SU-DHL-6 (cell line): ENCODE data around the gene ACVR1C.

Experiments used
- EZH2phosphoT487 ChIP-seq: fragments of 200-600 bp; sonication (generic), shearing (Covaris generic); conservative IDR thresholded peaks from 2 replicates; pipeline ENCODE4 v1.6.1; 2018; ENCODE audit warnings: mild to moderate bottlenecking, antibody characterized with exemption, low read length, moderate library complexity, mixed read lengths
- TF ChIP-seq, protein P1 (sequence below): fragments of 200-600 bp; sonication (generic); IDR thresholded peaks from one replicate; pipeline ENCODE4 v1.5.1; 2017; ENCODE audit warnings: antibody characterized with exemption, mild to moderate bottlenecking, low read length, moderate library complexity; ENCODE audit not compliant: insufficient read depth, poor library complexity, severe bottlenecking

DNA sequence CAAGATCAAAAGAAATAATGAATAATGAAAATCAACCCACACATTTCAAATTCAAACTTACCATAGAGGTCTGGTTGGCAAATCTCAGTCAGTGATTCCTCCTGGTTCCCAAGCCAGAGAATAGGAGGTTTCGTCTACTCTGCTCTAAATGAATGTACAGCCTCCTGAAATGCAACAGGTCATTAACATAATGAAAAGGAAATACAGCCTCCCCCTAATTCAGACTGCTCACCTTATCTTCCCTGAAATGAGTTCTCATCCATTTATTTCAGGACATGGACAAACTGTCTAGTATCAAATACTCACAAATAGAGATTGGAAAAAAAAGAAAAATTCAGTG is 141.4 kb downstream of the ACVR1C start:
- TF ChIP-seq, protein P1, sequence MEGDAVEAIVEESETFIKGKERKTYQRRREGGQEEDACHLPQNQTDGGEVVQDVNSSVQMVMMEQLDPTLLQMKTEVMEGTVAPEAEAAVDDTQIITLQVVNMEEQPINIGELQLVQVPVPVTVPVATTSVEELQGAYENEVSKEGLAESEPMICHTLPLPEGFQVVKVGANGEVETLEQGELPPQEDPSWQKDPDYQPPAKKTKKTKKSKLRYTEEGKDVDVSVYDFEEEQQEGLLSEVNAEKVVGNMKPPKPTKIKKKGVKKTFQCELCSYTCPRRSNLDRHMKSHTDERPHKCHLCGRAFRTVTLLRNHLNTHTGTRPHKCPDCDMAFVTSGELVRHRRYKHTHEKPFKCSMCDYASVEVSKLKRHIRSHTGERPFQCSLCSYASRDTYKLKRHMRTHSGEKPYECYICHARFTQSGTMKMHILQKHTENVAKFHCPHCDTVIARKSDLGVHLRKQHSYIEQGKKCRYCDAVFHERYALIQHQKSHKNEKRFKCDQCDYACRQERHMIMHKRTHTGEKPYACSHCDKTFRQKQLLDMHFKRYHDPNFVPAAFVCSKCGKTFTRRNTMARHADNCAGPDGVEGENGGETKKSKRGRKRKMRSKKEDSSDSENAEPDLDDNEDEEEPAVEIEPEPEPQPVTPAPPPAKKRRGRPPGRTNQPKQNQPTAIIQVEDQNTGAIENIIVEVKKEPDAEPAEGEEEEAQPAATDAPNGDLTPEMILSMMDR = no peak
- no peak for TF ChIP-seq EZH2phosphoT487
